DOHH2 (cell line): Measurements from ENCODE around the gene EXOC7.

Experiments
- H3F3A ChIP-seq: fragments of 200-600 bp; sonication (generic), shearing (Covaris generic); 2 replicates; pipeline ENCODE4 v1.6.0; 2016; ENCODE audit warnings: antibody characterized with exemption, mild to moderate bottlenecking; ENCODE audit not compliant: control insufficient read depth, insufficient read depth
- H3K27ac ChIP-seq: fragments of 200-600 bp; sonication (generic); 2 replicates; pipeline ENCODE4 v1.5.1; 2014; ENCODE audit warnings: low read depth, mild to moderate bottlenecking, low read length, moderate library complexity
- H3K27me3 ChIP-seq: fragments of 200-600 bp; sonication (generic); 2 replicates; pipeline ENCODE4 v1.6.1; 2014; ENCODE audit warnings: mild to moderate bottlenecking, low read length, mixed read lengths; ENCODE audit not compliant: control insufficient read depth
- H3K36me3 ChIP-seq: fragments of 200-600 bp; sonication (generic); 2 replicates; pipeline ENCODE4 v1.6.1; 2014; ENCODE audit warnings: mild to moderate bottlenecking, low read length, moderate library complexity, mixed read lengths; ENCODE audit not compliant: control insufficient read depth
- H3K4me1 ChIP-seq: fragments of 200-600 bp; sonication (generic); 2 replicates; pipeline ENCODE4 v1.6.1; 2014; ENCODE audit warnings: mild to moderate bottlenecking, low read length, mixed read lengths; ENCODE audit not compliant: control insufficient read depth
- H3K4me2 ChIP-seq: fragments of 200-600 bp; sonication (generic); 2 replicates; pipeline ENCODE4 v1.6.0; 2014; ENCODE audit warnings: mild to moderate bottlenecking, low read length, moderate library complexity
- H3K4me3 ChIP-seq: fragments of 200-600 bp; sonication (generic); 2 replicates; pipeline ENCODE4 v1.5.1; 2014; ENCODE audit warnings: mild to moderate bottlenecking, low read length, mixed read lengths
- H3K79me2 ChIP-seq: fragments of 200-600 bp; sonication (generic); 2 replicates; pipeline ENCODE4 v1.6.1; 2014; ENCODE audit warnings: mild to moderate bottlenecking, low read length, mixed read lengths; ENCODE audit not compliant: control insufficient read depth
- H3K9me2 ChIP-seq: fragments of 200-600 bp; sonication (generic); replicated peaks from 2 replicates; pipeline ENCODE4 v1.6.1; 2014; ENCODE audit warnings: mild to moderate bottlenecking, low read length, mixed read lengths; ENCODE audit not compliant: control insufficient read depth
- H3K9me3 ChIP-seq: fragments of 200-600 bp; sonication (generic); 2 replicates; pipeline ENCODE4 v1.6.1; 2014; ENCODE audit warnings: antibody characterized with exemption, low read length, mixed read lengths; ENCODE audit not compliant: control insufficient read depth, insufficient read depth
- H4K20me1 ChIP-seq: fragments of 200-600 bp; sonication (generic); 2 replicates; pipeline ENCODE4 v1.6.0; 2014; ENCODE audit warnings: low read depth, mild to moderate bottlenecking, antibody characterized with exemption, low read length, moderate library complexity; ENCODE audit not compliant: control insufficient read depth, insufficient read depth
- CTCF ChIP-seq: fragments of 200-600 bp; sonication (generic); IDR thresholded peaks from one replicate; pipeline ENCODE4 v1.5.1; 2014; ENCODE audit warnings: antibody characterized with exemption, mild to moderate bottlenecking, low read depth, low read length; ENCODE audit not compliant: poor library complexity, severe bottlenecking
- EZH2phosphoT487 ChIP-seq: fragments of 200-600 bp; sonication (generic); IDR thresholded peaks from 2 replicates; pipeline ENCODE4 v1.6.1; 2017; ENCODE audit warnings: borderline replicate concordance, mild to moderate bottlenecking, antibody characterized with exemption, low read length, moderate library complexity, mixed read lengths

The EXOC7 gene

GRCh38 chr17:76077584-76078110 lies 25.9 kb downstream of the EXOC7 start:
- Histone ChIP-seq H3K9me2 (no peaks in the 10 kb centered on the region), H3K9me3 (no peaks in the 10 kb centered on the region), H3K27me3 (peaks cover 24% of the 10 kb centered on the region), H4K20me1 (no peaks in the 10 kb centered on the region), H3K4me3 (no peak overlapping the region), H3K27ac (no peak overlapping the region), H3K36me3 (no peaks in the 10 kb centered on the region), H3K4me1 (peaks cover 4% of the 10 kb centered on the region; the same call in 1 of the 2 replicates), H3F3A (no peaks in the 10 kb centered on the region), H3K4me2 (no peak overlapping the region), H3K79me2 (peaks cover 5% of the 10 kb centered on the region)
- TF ChIP-seq EZH2phosphoT487: no peak
- TF ChIP-seq CTCF: no peak

GRCh38 chr17:76076765-76077583 lies 26.6 kb downstream of the EXOC7 start:
- no peaks in the 10 kb centered on the region for H3K9me2 ChIP-seq
- peaks cover 4% of the 10 kb centered on the region; the same call in 1 of the 2 replicates for H3K4me1 ChIP-seq
- H3K4me2 ChIP-seq: no peak overlapping the region
- H3F3A ChIP-seq: no peaks in the 10 kb centered on the region
- peaks cover 2% of the 10 kb centered on the region for H3K36me3 ChIP-seq
- no peak for TF ChIP-seq CTCF
- TF ChIP-seq EZH2phosphoT487: no peak
- H3K27ac ChIP-seq: no peak overlapping the region
- H3K9me3 ChIP-seq: no peaks in the 10 kb centered on the region
- H3K4me3 ChIP-seq: no peak overlapping the region
- no peaks in the 10 kb centered on the region for H4K20me1 ChIP-seq
- peaks cover 24% of the 10 kb centered on the region for H3K27me3 ChIP-seq
- H3K79me2 ChIP-seq: peaks cover 11% of the 10 kb centered on the region

GRCh38 chr17:76076146-76076764 lies 27.3 kb downstream of the EXOC7 start:
- Histone ChIP-seq H3K27me3 (peaks cover 24% of the 10 kb centered on the region), H3K9me2 (no peaks in the 10 kb centered on the region), H3K4me2 (no peak overlapping the region), H3K9me3 (no peaks in the 10 kb centered on the region), H3K36me3 (peaks cover 6% of the 10 kb centered on the region), H3F3A (peaks cover 7% of the 10 kb centered on the region), H3K4me3 (no peak overlapping the region), H3K79me2 (peaks cover 19% of the 10 kb centered on the region), H3K4me1 (peaks cover 8% of the 10 kb centered on the region), H4K20me1 (no peaks in the 10 kb centered on the region), H3K27ac (no peak overlapping the region)
- TF ChIP-seq EZH2phosphoT487 (no peak), CTCF (no peak)
